ENCODE measurements around the gene RNF34. TPM values are rescaled to one million over a fixed set of nuclear protein-coding genes. Genes with fewer than 3 reads are reported as not detected.

The RNF34 gene
- total RNA-seq, 1 donor from 2014 or later, result 65.7 TPM

- H3K36me3 Mint-ChIP-seq (ENCODE audit: insufficient read depth), result no peaks in the 10 kb centered on the region
- DNase-seq (ENCODE audit: low spot score, unreplicated experiment), result peak; percentile 32
- no peaks in the 10 kb centered on the region for H3K9me3 Mint-ChIP-seq (ENCODE audit: low read depth)
- peak overlapping the region; percentile 64 for H3K4me3 Mint-ChIP-seq (ENCODE audit: low read depth)
- TF ChIP-seq, protein P1, sequence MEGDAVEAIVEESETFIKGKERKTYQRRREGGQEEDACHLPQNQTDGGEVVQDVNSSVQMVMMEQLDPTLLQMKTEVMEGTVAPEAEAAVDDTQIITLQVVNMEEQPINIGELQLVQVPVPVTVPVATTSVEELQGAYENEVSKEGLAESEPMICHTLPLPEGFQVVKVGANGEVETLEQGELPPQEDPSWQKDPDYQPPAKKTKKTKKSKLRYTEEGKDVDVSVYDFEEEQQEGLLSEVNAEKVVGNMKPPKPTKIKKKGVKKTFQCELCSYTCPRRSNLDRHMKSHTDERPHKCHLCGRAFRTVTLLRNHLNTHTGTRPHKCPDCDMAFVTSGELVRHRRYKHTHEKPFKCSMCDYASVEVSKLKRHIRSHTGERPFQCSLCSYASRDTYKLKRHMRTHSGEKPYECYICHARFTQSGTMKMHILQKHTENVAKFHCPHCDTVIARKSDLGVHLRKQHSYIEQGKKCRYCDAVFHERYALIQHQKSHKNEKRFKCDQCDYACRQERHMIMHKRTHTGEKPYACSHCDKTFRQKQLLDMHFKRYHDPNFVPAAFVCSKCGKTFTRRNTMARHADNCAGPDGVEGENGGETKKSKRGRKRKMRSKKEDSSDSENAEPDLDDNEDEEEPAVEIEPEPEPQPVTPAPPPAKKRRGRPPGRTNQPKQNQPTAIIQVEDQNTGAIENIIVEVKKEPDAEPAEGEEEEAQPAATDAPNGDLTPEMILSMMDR (IDR thresholded peaks at IDR 0.05; ENCODE audit: unreplicated experiment), result no peak
- no peaks in the 10 kb centered on the region for H3K27me3 Mint-ChIP-seq
- peak overlapping the region; percentile 14 for H3K27ac Mint-ChIP-seq
- peaks cover 24% of the 10 kb centered on the region for H3K4me1 Mint-ChIP-seq (ENCODE audit: low read depth)
These were observed 68.0 kb downstream of the RNF34 start for GRCh38 chr12:121467638-121468498.

DNA sequence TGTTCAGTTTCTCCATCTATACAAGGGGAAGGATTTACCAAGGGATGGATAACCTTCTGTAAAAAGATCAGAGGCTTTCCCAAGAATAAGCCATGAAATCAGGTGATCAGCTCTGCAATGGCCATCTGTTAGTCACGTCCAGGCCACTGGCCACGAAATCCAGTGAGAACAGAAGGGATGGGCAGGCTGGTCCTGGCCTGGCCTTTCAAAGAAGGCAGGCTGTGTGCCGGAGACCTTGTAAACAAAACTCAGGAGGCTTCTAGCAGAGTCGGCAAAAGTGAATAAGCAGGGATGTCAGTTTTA is 68.5 kb downstream of the RNF34 start:
- Mint-ChIP-seq H3K4me3 (ENCODE audit: low read depth) (peak overlapping the region; percentile 55), H3K27ac (no peak overlapping the region), H3K9me3 (ENCODE audit: low read depth) (no peaks in the 10 kb centered on the region), H3K27me3 (no peaks in the 10 kb centered on the region), H3K4me1 (ENCODE audit: low read depth) (peaks cover 28% of the 10 kb centered on the region), H3K36me3 (ENCODE audit: insufficient read depth) (no peaks in the 10 kb centered on the region)
- TF ChIP-seq, protein P1 (IDR thresholded peaks at IDR 0.05; ENCODE audit: unreplicated experiment), result no peak
- DNase-seq (ENCODE audit: low spot score, unreplicated experiment), result no peak

GRCh38 chr12:121470751-121471150 is 70.8 kb downstream of the RNF34 start:
- Mint-ChIP-seq H3K4me1 (ENCODE audit: low read depth) (peaks cover 21% of the 10 kb centered on the region), H3K27ac (no peak overlapping the region), H3K4me3 (ENCODE audit: low read depth) (no peak overlapping the region), H3K9me3 (ENCODE audit: low read depth) (no peaks in the 10 kb centered on the region), H3K27me3 (no peaks in the 10 kb centered on the region), H3K36me3 (ENCODE audit: insufficient read depth) (peaks cover 1% of the 10 kb centered on the region)
- no peak for DNase-seq (ENCODE audit: low spot score, unreplicated experiment)
- TF ChIP-seq, protein P1 (IDR thresholded peaks at IDR 0.05; ENCODE audit: unreplicated experiment), result no peak

GRCh38 chr12:121472150-121472905 is 72.4 kb downstream of the RNF34 start:
- Mint-ChIP-seq H3K36me3 (ENCODE audit: insufficient read depth) (peaks cover 1% of the 10 kb centered on the region), H3K27me3 (no peaks in the 10 kb centered on the region), H3K9me3 (ENCODE audit: low read depth) (no peaks in the 10 kb centered on the region), H3K4me1 (ENCODE audit: low read depth) (peaks cover 16% of the 10 kb centered on the region), H3K4me3 (ENCODE audit: low read depth) (no peak overlapping the region), H3K27ac (peak overlapping the region; percentile 89)
- TF ChIP-seq, protein P1 (IDR thresholded peaks at IDR 0.05; ENCODE audit: unreplicated experiment), result no peak
- DNase-seq (ENCODE audit: low spot score, unreplicated experiment), result no peak

Small RNA genes within 50 kb of the gene (microRNA-seq; reads per million reads assigned to microRNA genes)
- not detected for gene MIR7107 (ENCODE audit: borderline number of aligned reads, unreplicated experiment)

Other genes starting within 250 kb of the RNF34 start
- gene P2RX4, start 190.0 kb upstream of the RNF34 start, total RNA-seq, result 23.9 and 28.3 TPM in 2 replicates
- gene CAMKK2, start 103.4 kb upstream of the RNF34 start, total RNA-seq, result 38.4 and 44.2 TPM in 2 replicates
- 93.2 and 94.3 TPM in 2 replicates for gene ANAPC5, start 47.7 kb upstream of the RNF34 start, total RNA-seq
- gene KDM2B, start 180.9 kb downstream of the RNF34 start, total RNA-seq, result 74.0 and 79.2 TPM in 2 replicates
- 18.9 and 19.3 TPM in 2 replicates for gene ORAI1, start 226.4 kb downstream of the RNF34 start, total RNA-seq